DND-41 (cell line): ENCODE data around the gene OR14A2.
"Not testable (repeated sequence)": the region's sequence is repeated elsewhere in the genome, so short reads cannot be mapped to it uniquely, and the experiment has no call there.

Source experiments
- ATAC-seq: fragments of 200-7000 bp; cut with Tn5 transposase; 3 replicates; pipeline ENCODE4 v1.9.1; 2021; ENCODE audit warnings: low read depth; ENCODE audit not compliant: insufficient read depth
- DNase-seq: peaks from one replicate; pipeline ENCODE4 v3.0.0-alpha.2; 2020
- H2AFZ ChIP-seq: 2 replicates; pipeline ENCODE4 v1.6.0; 2012; ENCODE audit warnings: low read depth, low read length
- H3K27ac ChIP-seq: 2 replicates; pipeline ENCODE4 v1.5.1; 2012; ENCODE audit warnings: low read length, inconsistent platforms
- H3K27me3 ChIP-seq: fragments of 200-600 bp; sonication (generic); 2 replicates; pipeline ENCODE4 v1.6.0; 2012; ENCODE audit warnings: low read length, mild to moderate bottlenecking, inconsistent platforms; ENCODE audit not compliant: insufficient read depth, poor library complexity
- H3K36me3 ChIP-seq: 2 replicates; pipeline ENCODE4 v1.5.1; 2012; ENCODE audit warnings: low read length, inconsistent platforms; ENCODE audit not compliant: insufficient read depth
- H3K4me1 ChIP-seq: 2 replicates; pipeline ENCODE4 v1.5.1; 2012; ENCODE audit warnings: mild to moderate bottlenecking, low read length; ENCODE audit not compliant: insufficient read depth
- H3K4me2 ChIP-seq: 2 replicates; pipeline ENCODE4 v1.6.0; 2012; ENCODE audit warnings: mild to moderate bottlenecking, moderate library complexity, low read length, inconsistent platforms; ENCODE audit not compliant: insufficient read depth
- H3K4me3 ChIP-seq, 2 experiments: fragments of 200-600 bp in 1 of 2; shearing (Covaris generic) in 1 of 2; 2 replicates each; pipeline ENCODE4 v1.5.1; 2012 to 2016; ENCODE audit warnings: inconsistent platforms in 2 of 2, low read length in 2 of 2, mild to moderate bottlenecking in 2 of 2, low read depth in 1 of 2, moderate library complexity in 1 of 2
- H3K79me2 ChIP-seq: 2 replicates; pipeline ENCODE4 v1.6.0; 2012; ENCODE audit warnings: low read length, inconsistent platforms; ENCODE audit not compliant: insufficient read depth
- H3K9ac ChIP-seq: 2 replicates; pipeline ENCODE4 v1.6.0; 2012; ENCODE audit warnings: low read depth, mild to moderate bottlenecking, inconsistent platforms, low read length, moderate library complexity
- H3K9me3 ChIP-seq: 2 replicates; pipeline ENCODE4 v1.5.1; 2012; ENCODE audit warnings: low read length, moderate library complexity, mild to moderate bottlenecking, inconsistent platforms; ENCODE audit not compliant: insufficient read depth, severe bottlenecking
- H4K20me1 ChIP-seq: 2 replicates; pipeline ENCODE4 v1.6.0; 2012; ENCODE audit warnings: low read length; ENCODE audit not compliant: insufficient read depth
- CTCF ChIP-seq: IDR thresholded peaks from 2 replicates; pipeline ENCODE4 v1.5.1; 2012; ENCODE audit warnings: borderline replicate concordance, low read length, moderate library complexity, mild to moderate bottlenecking; ENCODE audit not compliant: poor library complexity, severe bottlenecking; ENCODE audit errors: extremely low read depth
- EZH2 ChIP-seq: IDR thresholded peaks from 3 replicates; pipeline ENCODE4 v1.6.1; 2012; ENCODE audit warnings: borderline replicate concordance, low read depth, mild to moderate bottlenecking, moderate library complexity, low read length, inconsistent platforms; ENCODE audit not compliant: severe bottlenecking

The OR14A2 gene

GRCh38 chr1:247749870-247750269 is 1.9 kb upstream of the OR14A2 start:
- no peak for ATAC-seq

GRCh38 chr1:247747616-247748015 is 325 bp downstream of the OR14A2 start:
- H2AFZ ChIP-seq, result no peak overlapping the region
- H3K27me3 ChIP-seq, result no peaks in the 10 kb centered on the region
- no peaks in the 10 kb centered on the region for H3K36me3 ChIP-seq
- no peaks in the 10 kb centered on the region for H3K79me2 ChIP-seq
- TF ChIP-seq CTCF (no peak), EZH2 (no peak)
- DNase-seq (no peak), ATAC-seq (no peak)
- H4K20me1 ChIP-seq, result no peaks in the 10 kb centered on the region
- no peaks in the 10 kb centered on the region for H3K9me3 ChIP-seq
- no peak overlapping the region for H3K9ac ChIP-seq
- no peak overlapping the region for H3K4me3 ChIP-seq
- no peak overlapping the region for H3K4me2 ChIP-seq
- no peaks in the 10 kb centered on the region for H3K4me1 ChIP-seq
- H3K27ac ChIP-seq, result no peak overlapping the region

More at GRCh38 chr1:247749870-247750269, 1.9 kb upstream of the OR14A2 start:
- no peak for DNase-seq
- H3K4me3 ChIP-seq, result no peak overlapping the region
- H3K9ac ChIP-seq, result no peak overlapping the region
- no peak overlapping the region for H3K4me2 ChIP-seq
- no peak overlapping the region for H2AFZ ChIP-seq
- H3K9me3 ChIP-seq, result no peaks in the 10 kb centered on the region
- H3K36me3 ChIP-seq, result no peaks in the 10 kb centered on the region
- no peaks in the 10 kb centered on the region for H3K4me1 ChIP-seq
- H3K79me2 ChIP-seq, result no peaks in the 10 kb centered on the region
- H3K27me3 ChIP-seq, result no peaks in the 10 kb centered on the region
- no peak for TF ChIP-seq CTCF
- TF ChIP-seq EZH2, result no peak
- no peaks in the 10 kb centered on the region for H4K20me1 ChIP-seq
- H3K27ac ChIP-seq, result no peak overlapping the region

GRCh38 chr1:247746391-247746935 is 1.5 kb downstream of the OR14A2 start:
- no peak for ATAC-seq
- no peak overlapping the region for H3K4me3 ChIP-seq
- TF ChIP-seq EZH2 (no peak), CTCF (no peak)
- H3K4me1 ChIP-seq, result no peaks in the 10 kb centered on the region
- H3K27me3 ChIP-seq, result no peaks in the 10 kb centered on the region
- no peak overlapping the region for H3K4me2 ChIP-seq
- no peak for DNase-seq
- H3K79me2 ChIP-seq, result no peaks in the 10 kb centered on the region
- no peak overlapping the region for H3K27ac ChIP-seq
- H3K9me3 ChIP-seq, result no peaks in the 10 kb centered on the region
- H3K36me3 ChIP-seq, result no peaks in the 10 kb centered on the region
- no peak overlapping the region for H3K9ac ChIP-seq
- no peaks in the 10 kb centered on the region for H4K20me1 ChIP-seq
- no peak overlapping the region for H2AFZ ChIP-seq

- H3K4me1 ChIP-seq, H3K9me3 ChIP-seq, H3K4me3 ChIP-seq, H3K9ac ChIP-seq, ATAC-seq, H2AFZ ChIP-seq, DNase-seq, H4K20me1 ChIP-seq, H3K27ac ChIP-seq, H3K4me2 ChIP-seq, H3K27me3 ChIP-seq, H3K79me2 ChIP-seq, H3K36me3 ChIP-seq: not testable (repeated sequence)
Measured at GRCh38 chr1:247742215-247742760, 5.7 kb downstream of the OR14A2 start.
